ENCODE data around the gene MAGEC2. TPM values are rescaled to one million over a fixed set of nuclear protein-coding genes. Genes with fewer than 3 reads are reported as not detected.

MAGEC2 gene
- total RNA-seq, 1 donor from 2014 or later = not detected

DNA sequence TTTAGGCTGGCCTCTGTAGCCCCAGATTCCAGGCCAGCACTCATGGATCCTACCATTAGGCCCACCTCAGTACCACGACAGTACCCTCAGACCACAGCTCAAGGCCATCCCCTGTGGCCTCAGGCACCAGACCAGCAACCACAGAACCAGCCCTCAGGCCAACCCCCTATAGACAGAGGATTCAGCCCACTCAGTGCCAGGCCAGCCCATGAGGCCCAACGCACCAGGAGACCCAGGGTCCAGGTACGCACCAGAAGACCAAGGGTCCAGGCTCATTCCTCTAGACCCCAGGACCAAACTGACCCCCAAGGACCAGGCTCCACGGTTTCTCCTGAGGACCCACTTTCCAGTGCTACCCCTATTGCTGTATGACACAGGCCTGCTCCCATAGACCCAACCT lies 39.5 kb upstream of the MAGEC2 start:
- Mint-ChIP-seq H3K27me3 (ENCODE audit: low read depth) (no peaks in the 10 kb centered on the region), H3K27ac (no peak overlapping the region), H3K9me3 (peaks cover 51% of the 10 kb centered on the region), H3K36me3 (no peaks in the 10 kb centered on the region), H3K4me3 (no peak overlapping the region), H3K4me1 (no peaks in the 10 kb centered on the region)
- TF ChIP-seq CTCF (IDR thresholded peaks at IDR 0.05; ENCODE audit: unreplicated experiment) = no peak
- DNase-seq (ENCODE audit: low spot score in 2 of 2, unreplicated experiment in 2 of 2) = no peak

GRCh38 chrX:142238536-142238935 lies 33.4 kb upstream of the MAGEC2 start:
- TF ChIP-seq CTCF (IDR thresholded peaks at IDR 0.05; ENCODE audit: unreplicated experiment) = no peak
- Mint-ChIP-seq H3K9me3 (peaks cover 43% of the 10 kb centered on the region), H3K4me3 (no peak overlapping the region), H3K4me1 (no peaks in the 10 kb centered on the region), H3K36me3 (no peaks in the 10 kb centered on the region), H3K27ac (no peak overlapping the region), H3K27me3 (ENCODE audit: low read depth) (no peaks in the 10 kb centered on the region)
- DNase-seq (ENCODE audit: low spot score in 2 of 2, unreplicated experiment in 2 of 2) = no peak

DNA sequence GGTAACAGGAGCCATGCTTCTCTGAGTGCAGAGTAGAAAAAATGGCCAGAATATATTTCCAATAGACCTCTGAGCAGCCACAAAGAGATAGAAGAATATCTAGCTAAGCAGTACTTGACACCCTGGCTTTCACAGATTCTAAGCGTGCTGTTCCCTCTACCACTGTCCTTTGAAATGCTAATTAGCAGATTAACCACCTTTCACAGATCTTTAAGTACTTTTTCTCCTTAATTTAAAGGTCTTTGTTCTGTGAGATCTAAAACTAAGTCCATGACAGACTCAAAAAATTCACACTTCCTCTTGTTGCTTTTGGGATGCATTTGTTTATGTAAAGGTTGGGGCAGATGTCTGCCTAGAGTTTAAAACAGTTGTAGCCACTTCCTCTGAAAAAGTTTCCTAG lies 28.3 kb upstream of the MAGEC2 start:
- Mint-ChIP-seq H3K27ac (no peak overlapping the region), H3K4me1 (no peaks in the 10 kb centered on the region), H3K9me3 (peaks cover 32% of the 10 kb centered on the region), H3K4me3 (no peak overlapping the region), H3K36me3 (no peaks in the 10 kb centered on the region), H3K27me3 (ENCODE audit: low read depth) (no peaks in the 10 kb centered on the region)
- no peak for TF ChIP-seq CTCF (IDR thresholded peaks at IDR 0.05; ENCODE audit: unreplicated experiment)
- DNase-seq (ENCODE audit: low spot score in 2 of 2, unreplicated experiment in 2 of 2) = no peak

DNA sequence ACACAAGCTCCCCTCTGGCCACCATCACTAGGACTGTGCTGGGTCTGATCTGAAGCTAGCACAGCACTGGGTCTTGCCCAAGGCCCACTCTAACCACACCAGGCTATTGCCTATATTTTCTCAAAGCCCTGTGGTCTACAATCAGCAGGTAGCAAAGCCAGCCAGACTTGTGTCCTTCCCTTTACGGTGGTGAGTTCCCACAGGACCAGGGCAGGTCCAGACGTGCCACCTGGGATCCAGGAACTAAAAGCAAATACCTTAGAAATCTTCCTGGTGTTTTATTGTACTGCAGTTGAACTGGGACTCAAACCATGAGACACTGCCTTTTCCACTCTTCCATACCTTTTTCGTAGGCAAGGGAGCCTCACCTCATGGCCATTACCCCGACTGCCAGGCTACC lies 9.0 kb upstream of the MAGEC2 start:
- H3K36me3 Mint-ChIP-seq = no peaks in the 10 kb centered on the region
- H3K27ac Mint-ChIP-seq = no peak overlapping the region
- H3K9me3 Mint-ChIP-seq = peaks cover 61% of the 10 kb centered on the region
- H3K4me3 Mint-ChIP-seq = no peak overlapping the region
- TF ChIP-seq CTCF (IDR thresholded peaks at IDR 0.05; ENCODE audit: unreplicated experiment) = no peak
- no peaks in the 10 kb centered on the region for H3K27me3 Mint-ChIP-seq (ENCODE audit: low read depth)
- H3K4me1 Mint-ChIP-seq = no peaks in the 10 kb centered on the region
- no peak for DNase-seq (ENCODE audit: low spot score in 2 of 2, unreplicated experiment in 2 of 2)

DNA sequence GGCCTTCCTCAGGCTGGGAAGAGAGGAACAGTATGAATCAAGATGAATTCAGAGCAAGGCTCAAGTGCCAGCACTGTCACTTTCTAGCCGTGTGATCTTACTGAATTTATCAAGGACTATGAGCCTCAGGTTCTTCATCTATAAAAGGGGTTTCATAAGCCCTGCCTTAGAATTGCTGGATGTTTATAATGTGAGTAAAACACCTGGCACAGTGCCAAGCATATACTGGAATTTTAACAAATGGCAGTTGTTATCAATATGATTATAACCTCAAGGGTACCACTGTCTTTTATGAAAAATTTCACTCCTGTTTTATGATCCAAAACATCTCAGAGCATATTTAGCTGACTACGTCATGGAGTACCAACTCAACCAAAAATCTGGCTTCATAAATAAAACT lies 4.0 kb downstream of the MAGEC2 start:
- no peak overlapping the region for H3K27ac Mint-ChIP-seq
- TF ChIP-seq CTCF (IDR thresholded peaks at IDR 0.05; ENCODE audit: unreplicated experiment) = no peak
- H3K36me3 Mint-ChIP-seq = no peaks in the 10 kb centered on the region
- no peak for DNase-seq (ENCODE audit: low spot score in 2 of 2, unreplicated experiment in 2 of 2)
- H3K27me3 Mint-ChIP-seq (ENCODE audit: low read depth) = no peaks in the 10 kb centered on the region
- peaks cover 69% of the 10 kb centered on the region for H3K9me3 Mint-ChIP-seq
- H3K4me1 Mint-ChIP-seq = no peaks in the 10 kb centered on the region
- H3K4me3 Mint-ChIP-seq = no peak overlapping the region

- Mint-ChIP-seq H3K4me3 (no peak overlapping the region), H3K27ac (no peak overlapping the region), H3K4me1 (no peaks in the 10 kb centered on the region), H3K36me3 (no peaks in the 10 kb centered on the region), H3K9me3 (peaks cover 35% of the 10 kb centered on the region), H3K27me3 (ENCODE audit: low read depth) (no peaks in the 10 kb centered on the region)
- no peak for DNase-seq (ENCODE audit: low spot score in 2 of 2, unreplicated experiment in 2 of 2)
- TF ChIP-seq CTCF (IDR thresholded peaks at IDR 0.05; ENCODE audit: unreplicated experiment) = no peak
Measured at GRCh38 chrX:142186103-142186502, 19.0 kb downstream of the MAGEC2 start.
